Panc1 (cell line): ENCODE data around the gene C6orf89. TPM values are rescaled to one million over a fixed set of nuclear protein-coding genes. Genes with fewer than 3 reads are reported as not detected.

ENCODE experiments used
- ATAC-seq: fragments of 200-7000 bp; cut with Tn5 transposase; 2 replicates; pipeline ENCODE4 v1.9.1; 2020; ENCODE audit warnings: mild to moderate bottlenecking, moderate library complexity
- BruUV-seq: library from RNA; stranded (reverse); fragments of 400-500 nt; replicated peaks from 2 replicates; lab custom pipeline; 2021; lab: Mats Ljungman, UMichigan
- CTCF ChIA-PET: fragments of 300-600 bp; sonication (Branson Sonifier 250); formaldehyde crosslinking; loops from one replicate; lab custom pipeline; 2022; ENCODE audit warnings: antibody characterized with exemption; lab: Charles Lee
- POLR2A ChIA-PET: fragments of 300-600 bp; sonication (Branson Sonifier 250); formaldehyde crosslinking; loops from one replicate; lab custom pipeline; 2022; ENCODE audit warnings: antibody characterized with exemption; lab: Charles Lee
- DNase-seq: peaks from one replicate; pipeline ENCODE4 v3.0.0-alpha.2; 2010; ENCODE audit warnings: low read depth, low spot score
- H3K27ac ChIP-seq: 2 replicates; pipeline ENCODE4 v1.5.1; 2011; ENCODE audit warnings: mild to moderate bottlenecking, low read length, inconsistent platforms
- H3K27me3 ChIP-seq: fragments of 200-500 bp; sonication (Bioruptor generic); 2 replicates; pipeline ENCODE4 v1.6.0; 2014; ENCODE audit warnings: low read length, inconsistent platforms; ENCODE audit not compliant: control insufficient read depth, insufficient read depth
- H3K36me3 ChIP-seq: fragments of 200-500 bp; sonication (Bioruptor generic); 2 replicates; pipeline ENCODE4 v1.5.1; 2014; ENCODE audit warnings: inconsistent platforms, mild to moderate bottlenecking, low read length, moderate library complexity; ENCODE audit not compliant: control insufficient read depth, insufficient read depth
- H3K4me1 ChIP-seq: 2 replicates; pipeline ENCODE4 v1.5.1; 2011; ENCODE audit warnings: inconsistent platforms, mild to moderate bottlenecking, low read length, moderate library complexity; ENCODE audit not compliant: control insufficient read depth, insufficient read depth
- H3K4me3 ChIP-seq, 2 experiments: 2 replicates each; pipeline ENCODE4 v1.5.1; 2011 to 2012; ENCODE audit warnings: low read depth in 2 of 2, low read length in 2 of 2, mild to moderate bottlenecking in 2 of 2, inconsistent platforms in 1 of 2, moderate library complexity in 1 of 2
- H3K9me3 ChIP-seq: fragments of 200-500 bp; sonication (Bioruptor generic); 2 replicates; pipeline ENCODE4 v1.5.1; 2014; ENCODE audit warnings: low read depth, mild to moderate bottlenecking, inconsistent platforms, low read length, moderate library complexity; ENCODE audit not compliant: control insufficient read depth, insufficient read depth
- POLR2AphosphoS5 ChIP-seq: IDR thresholded peaks from 2 replicates; pipeline ENCODE4 v1.6.1; 2012; ENCODE audit warnings: mild to moderate bottlenecking, low read depth, low read length, moderate library complexity
- REST ChIP-seq, 2 experiments: IDR thresholded peaks; 2 replicates each; pipeline ENCODE4 v1.6.1; 2011 to 2012; ENCODE audit warnings: low read depth in 2 of 2, control low read depth in 1 of 2, low read length in 1 of 2, mild to moderate bottlenecking in 1 of 2, moderate library complexity in 1 of 2; ENCODE audit not compliant: insufficient read depth in 1 of 2
- SIN3A ChIP-seq: IDR thresholded peaks from 2 replicates; pipeline ENCODE4 v1.6.1; 2012; ENCODE audit warnings: low read depth, mild to moderate bottlenecking, low read length, moderate library complexity, borderline replicate concordance; ENCODE audit not compliant: insufficient read depth
- TCF7L2 ChIP-seq: IDR thresholded peaks from 2 replicates; pipeline ENCODE4 v1.6.1; 2011; ENCODE audit warnings: mild to moderate bottlenecking, low read depth, low read length, inconsistent platforms
- in situ Hi-C: cut with HindIII; loops from 2 replicates; pipeline ENCODE4 v1.10.0; 2016; ENCODE audit warnings: low sequenced_read_pairs, low pct_unique_long_range_greater_than_20kb
- intact Hi-C: fragments of 100-400 bp; cut with micrococcal nuclease; formaldehyde crosslinking; loops from one replicate; pipeline ENCODE4 v1.10.0; 2022; ENCODE audit not compliant: unreplicated experiment
- total RNA-seq: library from RNA; stranded (reverse); gene quantifications from one replicate; pipeline ENCODE4 v1.2.1, GENCODE V29; 2021; ENCODE audit not compliant: unreplicated experiment
- TF ChIP-seq, protein P1 (sequence below): fragments of 450-650 bp; IDR thresholded peaks from 2 replicates; pipeline ENCODE4 v1.5.1; 2017; ENCODE audit warnings: mild to moderate bottlenecking

Gene C6orf89
- total RNA-seq, 1 experiment from 2014 or later = 59.2 TPM

GRCh38 chr6:36971921-36972673 lies 86.3 kb downstream of the C6orf89 start:
- BruUV-seq = no TSS peak

DNA sequence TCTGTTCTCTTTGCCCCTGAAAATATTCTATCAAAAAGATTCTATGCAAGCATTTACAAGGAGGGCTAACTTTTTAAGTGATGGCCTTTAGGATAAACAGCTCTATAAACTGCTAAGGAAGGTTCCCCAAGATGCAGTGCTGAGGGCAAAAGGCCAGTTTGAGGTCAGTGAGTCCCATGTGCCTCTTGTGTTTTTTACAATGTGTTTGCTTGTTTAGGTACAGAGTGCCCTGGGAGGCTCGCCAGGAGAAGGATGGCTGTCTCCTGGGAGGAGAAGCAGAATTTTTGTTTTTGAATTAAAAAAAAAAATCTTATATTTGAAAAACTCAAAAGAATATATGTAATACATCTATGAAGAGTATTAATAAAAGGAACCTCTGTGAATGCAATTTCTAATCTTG lies 87.4 kb downstream of the C6orf89 start:
- Histone ChIP-seq H3K27me3 (no peaks in the 10 kb centered on the region), H3K4me1 (no peaks in the 10 kb centered on the region), H3K27ac (no peak overlapping the region), H3K4me3 (no peak overlapping the region), H3K9me3 (no peaks in the 10 kb centered on the region), H3K36me3 (peaks cover 25% of the 10 kb centered on the region)
- DNase-seq (no peak), ATAC-seq (no peak)
- intact Hi-C loops (no loop called here), in situ Hi-C loops (no loop called here)
- no TSS peak for BruUV-seq
- TF ChIP-seq TCF7L2 (no peak), REST (IDR thresholded peaks at IDR 0.05; ENCODE audit: insufficient read depth in 1 of 2, low read depth in 2 of 2, low read length in 1 of 2) (no peak), SIN3A (no peak), POLR2AphosphoS5 (no peak)
- TF ChIP-seq, protein P1, sequence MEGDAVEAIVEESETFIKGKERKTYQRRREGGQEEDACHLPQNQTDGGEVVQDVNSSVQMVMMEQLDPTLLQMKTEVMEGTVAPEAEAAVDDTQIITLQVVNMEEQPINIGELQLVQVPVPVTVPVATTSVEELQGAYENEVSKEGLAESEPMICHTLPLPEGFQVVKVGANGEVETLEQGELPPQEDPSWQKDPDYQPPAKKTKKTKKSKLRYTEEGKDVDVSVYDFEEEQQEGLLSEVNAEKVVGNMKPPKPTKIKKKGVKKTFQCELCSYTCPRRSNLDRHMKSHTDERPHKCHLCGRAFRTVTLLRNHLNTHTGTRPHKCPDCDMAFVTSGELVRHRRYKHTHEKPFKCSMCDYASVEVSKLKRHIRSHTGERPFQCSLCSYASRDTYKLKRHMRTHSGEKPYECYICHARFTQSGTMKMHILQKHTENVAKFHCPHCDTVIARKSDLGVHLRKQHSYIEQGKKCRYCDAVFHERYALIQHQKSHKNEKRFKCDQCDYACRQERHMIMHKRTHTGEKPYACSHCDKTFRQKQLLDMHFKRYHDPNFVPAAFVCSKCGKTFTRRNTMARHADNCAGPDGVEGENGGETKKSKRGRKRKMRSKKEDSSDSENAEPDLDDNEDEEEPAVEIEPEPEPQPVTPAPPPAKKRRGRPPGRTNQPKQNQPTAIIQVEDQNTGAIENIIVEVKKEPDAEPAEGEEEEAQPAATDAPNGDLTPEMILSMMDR = no peak
- ChIA-PET CTCF (no interaction called here), POLR2A (interaction anchor here (0.6 kb wide), 1 partner anchor 99 kb away, joined by 7 read pairs; no protein-coding TSS in a partner anchor)

More at GRCh38 chr6:36971921-36972673, 86.3 kb downstream of the C6orf89 start:
- no peaks in the 10 kb centered on the region for H3K9me3 ChIP-seq
- H3K4me3 ChIP-seq = no peak overlapping the region
- ATAC-seq (no peak), DNase-seq (no peak)
- H3K27ac ChIP-seq = no peak overlapping the region
- CTCF ChIA-PET = interaction anchor here (0.5 kb wide), 1 partner anchor 75 kb away, joined by 3 read pairs; no protein-coding TSS in a partner anchor
- H3K36me3 ChIP-seq = peaks cover 27% of the 10 kb centered on the region
- intact Hi-C loops = no loop called here
- H3K4me1 ChIP-seq = no peaks in the 10 kb centered on the region
- TF ChIP-seq POLR2AphosphoS5 (no peak), TCF7L2 (no peak), SIN3A (no peak), REST (IDR thresholded peaks at IDR 0.05; ENCODE audit: insufficient read depth in 1 of 2, low read depth in 2 of 2, low read length in 1 of 2) (no peak)
- TF ChIP-seq, protein P1 = no peak
- H3K27me3 ChIP-seq = no peaks in the 10 kb centered on the region
- in situ Hi-C loops = no loop called here
- POLR2A ChIA-PET = no interaction called here
